Progenitor cell of endocrine pancreas (in vitro differentiated cells): ENCODE results near the gene SAMD4B. TPM values are rescaled to one million over a fixed set of nuclear protein-coding genes. Genes with fewer than 3 reads are reported as not detected.
"Not testable (repeated sequence)": the region's sequence is repeated elsewhere in the genome, so short reads cannot be mapped to it uniquely, and the experiment has no call there.

Experiments
- DNase-seq: peaks from one replicate; pipeline ENCODE4 v3.0.0; 2021; ENCODE audit warnings: low spot score; ENCODE audit not compliant: unreplicated experiment
- H3K27ac Mint-ChIP-seq: 2 replicates; pipeline ENCODE4 v1.8.0; 2021; ENCODE audit warnings: mild to moderate bottlenecking, moderate library complexity, mixed read lengths
- H3K27me3 Mint-ChIP-seq: 2 replicates; pipeline ENCODE4 v1.8.0; 2021; ENCODE audit warnings: mixed read lengths
- H3K36me3 Mint-ChIP-seq: 2 replicates; pipeline ENCODE4 v1.8.0; 2022; ENCODE audit warnings: mixed read lengths; ENCODE audit not compliant: insufficient read depth
- H3K4me1 Mint-ChIP-seq: 2 replicates; pipeline ENCODE4 v1.8.0; 2021; ENCODE audit warnings: low read depth, mixed read lengths
- H3K4me3 Mint-ChIP-seq: 2 replicates; pipeline ENCODE4 v1.8.0; 2021; ENCODE audit warnings: low read depth, mild to moderate bottlenecking, moderate library complexity, mixed read lengths
- H3K9me3 Mint-ChIP-seq: 2 replicates; pipeline ENCODE4 v1.8.0; 2021; ENCODE audit warnings: low read depth, mixed read lengths
- CTCF ChIP-seq: fragments of 200-600 bp; sonication (generic); IDR thresholded peaks from one replicate; pipeline ENCODE4 v1.5.0; 2021; ENCODE audit warnings: antibody characterized with exemption, mild to moderate bottlenecking; ENCODE audit not compliant: unreplicated experiment
- total RNA-seq: library from RNA; stranded (reverse); gene quantifications from 2 replicates; pipeline ENCODE4 v1.2.1, GENCODE V29; 2021

Gene SAMD4B
- total RNA-seq, 1 donor from 2014 or later = 152 TPM

GRCh38 chr19:39377373-39378362, 35.4 kb downstream of the SAMD4B start:
- no peak for DNase-seq
- Mint-ChIP-seq H3K27me3 (no peaks in the 10 kb centered on the region), H3K27ac (no peak overlapping the region), H3K4me1 (no peaks in the 10 kb centered on the region), H3K4me3 (no peak overlapping the region), H3K9me3 (no peaks in the 10 kb centered on the region), H3K36me3 (peaks cover 37% of the 10 kb centered on the region)
- no peak for TF ChIP-seq CTCF

- H3K4me1 Mint-ChIP-seq, H3K27me3 Mint-ChIP-seq, DNase-seq, H3K9me3 Mint-ChIP-seq, H3K4me3 Mint-ChIP-seq: not testable (repeated sequence)
- Mint-ChIP-seq H3K27ac (peak overlapping the region; percentile 5), H3K36me3 (peaks cover 36% of the 10 kb centered on the region)
These were observed 37.1 kb downstream of the SAMD4B start for GRCh38 chr19:39379366-39379765.

- H3K27ac Mint-ChIP-seq = no peak overlapping the region
- no peaks in the 10 kb centered on the region for H3K9me3 Mint-ChIP-seq
- H3K36me3 Mint-ChIP-seq = peaks cover 35% of the 10 kb centered on the region
- no peak overlapping the region for H3K4me3 Mint-ChIP-seq
- H3K4me1 Mint-ChIP-seq = no peaks in the 10 kb centered on the region
- no peak for DNase-seq
- no peaks in the 10 kb centered on the region for H3K27me3 Mint-ChIP-seq
- TF ChIP-seq CTCF = no peak
These were observed 37.7 kb downstream of the SAMD4B start for GRCh38 chr19:39379865-39380396.

- peaks cover 36% of the 10 kb centered on the region for H3K36me3 Mint-ChIP-seq
- H3K27me3 Mint-ChIP-seq = no peaks in the 10 kb centered on the region
- H3K4me3 Mint-ChIP-seq = no peak overlapping the region
- H3K27ac Mint-ChIP-seq = peak overlapping the region; percentile 78
- no peak for TF ChIP-seq CTCF
- H3K4me1 Mint-ChIP-seq = no peaks in the 10 kb centered on the region
- no peaks in the 10 kb centered on the region for H3K9me3 Mint-ChIP-seq
- no peak for DNase-seq
These were observed 38.6 kb downstream of the SAMD4B start for GRCh38 chr19:39380521-39381502.

GRCh38 chr19:39381910-39382611, 39.8 kb downstream of the SAMD4B start:
- Mint-ChIP-seq H3K4me3 (no peak overlapping the region), H3K9me3 (no peaks in the 10 kb centered on the region), H3K4me1 (no peaks in the 10 kb centered on the region), H3K27ac (peak overlapping the region; percentile 53), H3K27me3 (no peaks in the 10 kb centered on the region), H3K36me3 (peaks cover 37% of the 10 kb centered on the region)
- no peak for TF ChIP-seq CTCF
- DNase-seq = no peak
